Muscle of back (tissue), 11 donors: ENCODE measurements around the gene TMEM253. TPM values are rescaled to one million over a fixed set of nuclear protein-coding genes. Genes with fewer than 3 reads are reported as not detected.

Experiments used
- DNase-seq, 3 donors: peaks; one replicate each; pipeline versions ENCODE4 v3.0.0 to v3.0.0-alpha.2; 2013
- polyA plus RNA-seq, 10 donors: library from polyadenylated mRNA; unstranded; fragments of 120-200 nt; gene quantifications; one replicate each; pipeline ENCODE4 v1.2.1, GENCODE V29; 2013; ENCODE audit not compliant: insufficient read length in 10 of 10

The TMEM253 gene
- polyA plus RNA-seq, 10 donors = 0.29 to 0.91 (median 0.58) TPM

GRCh38 chr14:21089877-21090193, 11.0 kb upstream of the TMEM253 start:
- DNase-seq = no peak

- no peak for DNase-seq
Observed at GRCh38 chr14:21090194-21090939, 10.5 kb upstream of the TMEM253 start.

- DNase-seq = no peak
Observed at GRCh38 chr14:21090940-21091663, 9.8 kb upstream of the TMEM253 start.

- no peak for DNase-seq
Observed at GRCh38 chr14:21091821-21092272, 9.0 kb upstream of the TMEM253 start.

- DNase-seq = peak; percentile 54 to 89 (median 85)
Observed at GRCh38 chr14:21092273-21093011, 8.4 kb upstream of the TMEM253 start.

DNA sequence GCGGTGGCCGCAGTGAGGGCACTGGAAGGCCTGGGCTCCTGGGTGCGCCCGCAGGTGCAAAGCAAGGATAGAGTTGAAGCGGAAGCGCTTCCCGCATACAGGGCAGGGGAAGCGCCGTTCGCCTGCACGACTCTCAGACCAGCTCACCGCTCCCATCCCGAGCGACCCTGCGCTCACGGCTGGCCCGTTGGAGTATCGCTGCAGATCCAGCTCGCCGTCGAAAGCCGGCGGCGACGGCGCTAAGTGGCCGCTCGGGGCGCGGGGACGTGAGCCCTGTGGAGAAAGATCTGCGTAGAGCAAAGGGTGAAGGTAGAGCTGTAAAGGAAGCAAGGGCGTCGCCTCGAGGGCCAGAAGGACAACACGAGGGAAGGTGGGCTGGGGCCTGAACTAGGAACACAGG, 7.8 kb upstream of the TMEM253 start:
- DNase-seq = no peak

GRCh38 chr14:21093769-21094681, 6.8 kb upstream of the TMEM253 start:
- peak in 1 of 3 donors; percentile 67 for DNase-seq

GRCh38 chr14:21095430-21096205, 5.2 kb upstream of the TMEM253 start:
- no peak for DNase-seq

- no peak for DNase-seq
Observed at GRCh38 chr14:21096438-21096837, 4.4 kb upstream of the TMEM253 start.

DNA sequence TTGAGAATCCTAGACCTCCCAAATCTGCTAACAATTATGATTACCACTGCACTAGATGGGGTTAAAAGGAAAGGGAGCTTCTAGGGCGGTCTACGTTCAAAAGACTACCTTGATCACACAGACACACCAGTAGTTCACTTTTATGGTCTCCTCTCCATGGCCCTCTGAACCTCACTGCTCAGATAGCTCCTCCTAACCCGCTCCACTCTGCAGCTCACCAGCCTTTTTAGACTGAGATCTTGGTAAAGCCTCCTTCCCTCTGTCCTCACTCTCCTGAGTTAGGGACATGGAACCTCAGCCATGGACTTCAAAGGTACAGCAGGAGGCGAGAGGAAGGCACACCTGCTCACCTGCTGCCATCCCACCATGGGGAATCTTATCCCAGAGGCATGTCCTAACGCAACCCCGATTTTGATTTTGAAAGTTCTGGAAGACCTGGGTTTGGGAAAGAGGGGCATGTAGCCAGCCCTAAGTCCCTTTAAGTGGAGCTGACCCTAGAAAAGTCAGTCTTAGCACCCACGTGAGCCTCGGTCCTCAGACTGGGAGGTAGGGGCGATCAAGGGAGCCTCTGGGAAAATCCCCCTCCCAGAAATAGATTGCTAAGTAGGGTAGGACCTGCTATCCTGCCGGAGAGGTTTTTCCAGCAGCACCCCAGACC, 3.8 kb upstream of the TMEM253 start:
- DNase-seq = peak in 1 of 3 donors; percentile 40

- peak in 1 of 3 donors; percentile 36 for DNase-seq
Observed at GRCh38 chr14:21097636-21098075, 3.2 kb upstream of the TMEM253 start.

DNA sequence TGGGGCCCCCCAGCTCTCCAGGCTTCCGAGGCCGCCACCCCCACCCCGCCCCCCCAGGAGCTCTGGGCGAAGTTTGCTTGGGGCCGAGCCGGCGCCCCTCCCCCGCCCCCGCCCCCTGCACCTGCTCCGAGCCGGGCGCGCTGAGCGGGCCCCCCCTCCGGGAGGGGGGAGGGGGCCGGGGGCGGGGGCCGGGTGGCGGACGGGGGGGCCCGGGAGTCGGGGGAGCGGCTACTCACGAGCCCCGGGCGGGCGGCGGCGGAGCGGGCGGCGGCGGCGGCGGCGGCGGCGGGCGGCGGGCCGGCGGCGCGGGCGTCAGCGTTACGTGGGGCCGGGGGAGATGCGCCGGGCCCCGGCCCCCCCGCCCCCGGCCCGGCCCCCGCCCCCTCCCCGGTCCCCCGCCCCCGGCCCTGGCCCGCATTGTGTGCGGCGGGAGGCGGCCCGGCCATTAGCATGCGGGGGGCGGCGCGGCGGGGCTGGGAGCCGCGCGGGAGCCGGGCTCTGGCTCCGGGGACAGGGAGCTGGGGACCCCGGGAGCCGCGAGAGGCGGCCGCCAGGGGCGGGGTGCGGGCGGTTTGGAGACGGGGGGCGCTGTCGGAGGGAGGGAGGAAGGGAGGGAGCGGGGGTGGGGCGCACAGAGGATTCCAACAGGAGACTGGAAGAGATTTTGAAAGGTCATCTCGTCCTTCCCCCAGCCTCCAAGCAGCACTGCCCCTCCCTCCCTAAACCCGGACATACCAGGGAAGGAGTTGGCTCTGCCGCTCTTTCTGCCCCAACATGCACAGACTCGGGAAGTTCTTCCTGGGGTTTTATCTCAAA, 2.6 kb upstream of the TMEM253 start, which contains the start of gene ZNF219:
Gene ZNF219, minus strand, starts transcription at position 580 of the 816 bp plus-strand sequence. CDS start 5,064 bp downstream, outside the sequence.
- DNase-seq = peak in 2 of 3 donors; percentile 67 to 81

GRCh38 chr14:21098892-21099595, 1.8 kb upstream of the TMEM253 start:
- no peak for DNase-seq

GRCh38 chr14:21099596-21099985, 1.3 kb upstream of the TMEM253 start:
- DNase-seq = no peak

- DNase-seq = no peak
Observed at GRCh38 chr14:21101802-21102413, 1.0 kb downstream of the TMEM253 start.

GRCh38 chr14:21102521-21103410, 1.9 kb downstream of the TMEM253 start:
- no peak for DNase-seq

- DNase-seq = no peak
Observed at GRCh38 chr14:21103411-21103709, 2.5 kb downstream of the TMEM253 start.
